ENCODE results near the gene FAM227B.

DNA sequence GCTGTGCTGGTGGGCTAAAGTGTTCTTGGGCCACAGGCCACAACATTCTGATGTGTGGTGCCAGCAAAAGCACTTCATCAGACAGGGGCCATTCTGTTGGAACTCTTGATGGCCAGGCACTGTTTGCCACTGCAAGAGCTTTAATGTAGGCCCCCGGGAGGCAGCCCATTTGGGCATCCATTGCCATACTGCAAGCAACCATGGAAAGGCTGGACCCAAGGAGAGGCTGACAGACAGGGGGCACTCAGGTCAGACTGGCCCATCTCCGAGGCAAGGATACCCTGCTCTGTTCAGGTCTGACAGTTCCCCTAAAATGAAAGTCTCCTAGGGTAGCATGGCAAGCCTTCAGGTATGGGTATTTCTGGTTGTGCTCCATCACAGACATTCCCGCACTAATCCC lies 64.2 kb downstream of the FAM227B start:
- TF ChIP-seq CTCF (IDR thresholded peaks at IDR 0.05) = no peak
- no peak for TF ChIP-seq POLR2A (IDR thresholded peaks at IDR 0.05)
